ENCODE measurements around the gene EMILIN2. TPM values are rescaled to one million over a fixed set of nuclear protein-coding genes. Genes with fewer than 3 reads are reported as not detected.

EMILIN2 gene
- polyA plus RNA-seq, 1 donor (not counting 4 experiments of a cell fraction or from before 2014, with no cell fraction given), result 0.07 TPM

GRCh38 chr18:2897448-2898185 is 50.8 kb downstream of the EMILIN2 start:
- H3K9me1 ChIP-seq (ENCODE audit: control insufficient read depth, extremely low read depth, insufficient read depth, low read length), result no peaks in the 10 kb centered on the region
- H3K27ac ChIP-seq (ENCODE audit: control insufficient read depth, insufficient read depth, low read length), result no peak overlapping the region
- no peaks in the 10 kb centered on the region for H3K36me3 ChIP-seq (ENCODE audit: control insufficient read depth in 2 of 2, extremely low read depth in 1 of 2, insufficient read depth in 2 of 2, low read length in 2 of 2)
- no peak overlapping the region for H3K4me2 ChIP-seq (ENCODE audit: control insufficient read depth, extremely low read depth, insufficient read depth, low read depth, low read length)
- no peak overlapping the region for H3K4me3 ChIP-seq (ENCODE audit: control insufficient read depth in 2 of 3, extremely low read depth in 1 of 3, insufficient read depth in 2 of 3, low read depth in 1 of 3, low read length in 3 of 3)
- H3K4me1 ChIP-seq (ENCODE audit: control insufficient read depth, extremely low read depth, insufficient read depth, low read length), result no peaks in the 10 kb centered on the region
- dilution Hi-C loops (cut with MboI; ENCODE audit: extremely low pct_ligation_motif_present, low sequenced_read_pairs), result no loop called here
- FAIRE-seq, result no peak
- H3K27me3 ChIP-seq (ENCODE audit: control insufficient read depth, extremely low read depth, insufficient read depth, low read length), result peaks cover 6% of the 10 kb centered on the region
- no peak overlapping the region for H3K9ac ChIP-seq (ENCODE audit: control insufficient read depth, extremely low read depth, insufficient read depth, low read length)
- H4K20me1 ChIP-seq (ENCODE audit: control insufficient read depth, extremely low read depth, insufficient read depth, low read length), result no peaks in the 10 kb centered on the region
- no peaks in the 10 kb centered on the region for H3K79me2 ChIP-seq (ENCODE audit: control insufficient read depth, insufficient read depth, low read length)
- H2AFZ ChIP-seq (ENCODE audit: control insufficient read depth, low read length), result no peak overlapping the region
- no peak for DNase-seq (ENCODE audit: low read depth, low spot score)
- no peak for TF ChIP-seq EZH2 (IDR thresholded peaks at IDR 0.05; ENCODE audit: low read length)
- no peak for TF ChIP-seq CTCF (optimal IDR thresholded peaks at IDR 0.05 in 1 of 3, IDR thresholded peaks at IDR 0.05 in 1 of 3, conservative IDR thresholded peaks at IDR 0.05 in 1 of 3; ENCODE audit: extremely low read depth in 1 of 3, insufficient read depth in 2 of 3, low read length in 3 of 3)
- H3K9me3 ChIP-seq (ENCODE audit: control insufficient read depth, low read depth, low read length), result no peaks in the 10 kb centered on the region

- H3K27ac ChIP-seq (ENCODE audit: control insufficient read depth, insufficient read depth, low read length), result no peak overlapping the region
Measured at GRCh38 chr18:2898186-2898640, 51.4 kb downstream of the EMILIN2 start.

More at GRCh38 chr18:2898186-2898640, 51.4 kb downstream of the EMILIN2 start:
- no peak for FAIRE-seq
- TF ChIP-seq CTCF (optimal IDR thresholded peaks at IDR 0.05 in 1 of 3, IDR thresholded peaks at IDR 0.05 in 1 of 3, conservative IDR thresholded peaks at IDR 0.05 in 1 of 3; ENCODE audit: extremely low read depth in 1 of 3, insufficient read depth in 2 of 3, low read length in 3 of 3) (no peak), EZH2 (IDR thresholded peaks at IDR 0.05; ENCODE audit: low read length) (no peak)
- Histone ChIP-seq H3K4me1 (ENCODE audit: control insufficient read depth, extremely low read depth, insufficient read depth, low read length) (no peaks in the 10 kb centered on the region), H3K79me2 (ENCODE audit: control insufficient read depth, insufficient read depth, low read length) (no peaks in the 10 kb centered on the region), H3K4me2 (ENCODE audit: control insufficient read depth, extremely low read depth, insufficient read depth, low read depth, low read length) (no peak overlapping the region), H2AFZ (ENCODE audit: control insufficient read depth, low read length) (no peak overlapping the region), H3K4me3 (ENCODE audit: control insufficient read depth in 2 of 3, extremely low read depth in 1 of 3, insufficient read depth in 2 of 3, low read depth in 1 of 3, low read length in 3 of 3) (no peak overlapping the region), H4K20me1 (ENCODE audit: control insufficient read depth, extremely low read depth, insufficient read depth, low read length) (no peaks in the 10 kb centered on the region), H3K27me3 (ENCODE audit: control insufficient read depth, extremely low read depth, insufficient read depth, low read length) (peaks cover 6% of the 10 kb centered on the region), H3K9me1 (ENCODE audit: control insufficient read depth, extremely low read depth, insufficient read depth, low read length) (no peaks in the 10 kb centered on the region), H3K9me3 (ENCODE audit: control insufficient read depth, low read depth, low read length) (no peaks in the 10 kb centered on the region), H3K36me3 (ENCODE audit: control insufficient read depth in 2 of 2, extremely low read depth in 1 of 2, insufficient read depth in 2 of 2, low read length in 2 of 2) (no peaks in the 10 kb centered on the region), H3K9ac (ENCODE audit: control insufficient read depth, extremely low read depth, insufficient read depth, low read length) (no peak overlapping the region)
- no peak for DNase-seq (ENCODE audit: low read depth, low spot score)
- dilution Hi-C loops (cut with MboI; ENCODE audit: extremely low pct_ligation_motif_present, low sequenced_read_pairs), result no loop called here

All from keratinocyte (primary cell).